H1 (cell line): Measurements from ENCODE around the gene PXDN. TPM values are rescaled to one million over a fixed set of nuclear protein-coding genes. Genes with fewer than 3 reads are reported as not detected.

Source experiments
- CTCF ChIA-PET: fragments of 300-600 bp; sonication (Branson Sonifier 250); formaldehyde crosslinking; loops from one replicate; lab custom pipeline; 2021; ENCODE audit not compliant: partially characterized antibody; lab: Charles Lee
- POLR2A ChIA-PET: fragments of 300-600 bp; sonication (Branson Sonifier 250); formaldehyde crosslinking; loops from one replicate; lab custom pipeline; 2021; ENCODE audit warnings: inconsistent platforms; ENCODE audit not compliant: partially characterized antibody; lab: Charles Lee
- DNase-seq, 2 experiments: peaks; one replicate each; pipeline versions ENCODE4 v3.0.0 to v3.0.0-alpha.2; 2010 to 2022; ENCODE audit warnings: low spot score in 2 of 2, low read depth in 1 of 2, mixed read lengths in 1 of 2
- FAIRE-seq: peaks from 2 replicates; lab custom pipeline; 2011; peaks lifted over from hg19 to GRCh38; lab: Jason Lieb, UNC
- H2AFZ ChIP-seq: 2 replicates; pipeline ENCODE4 v1.8.1; 2012; ENCODE audit warnings: low read length, inconsistent platforms
- H2AK5ac ChIP-seq: 2 replicates; pipeline ENCODE4 v1.6.1; 2013; ENCODE audit warnings: low read depth, low read length
- H2BK120ac ChIP-seq: replicated peaks from 2 replicates; pipeline ENCODE3; 2013; ENCODE audit warnings: low read depth, low read length, inconsistent platforms
- H2BK12ac ChIP-seq: 2 replicates; pipeline ENCODE4 v1.6.1; 2013; ENCODE audit warnings: low read depth, low read length
- H2BK15ac ChIP-seq: 2 replicates; pipeline ENCODE4 v1.6.1; 2013; ENCODE audit warnings: low read length
- H2BK20ac ChIP-seq: 2 replicates; pipeline ENCODE4 v1.6.1; 2013; ENCODE audit warnings: low read length
- H2BK5ac ChIP-seq: 2 replicates; pipeline ENCODE4 v1.6.1; 2013; ENCODE audit warnings: low read depth, low read length
- H3K14ac ChIP-seq: 2 replicates; pipeline ENCODE4 v1.6.1; 2013; ENCODE audit warnings: inconsistent platforms; ENCODE audit not compliant: insufficient read length
- H3K18ac ChIP-seq: 2 replicates; pipeline ENCODE4 v1.6.1; 2013; ENCODE audit warnings: low read length; ENCODE audit errors: extremely low read depth
- H3K23ac ChIP-seq: 2 replicates; pipeline ENCODE4 v1.6.1; 2013; ENCODE audit warnings: inconsistent platforms; ENCODE audit not compliant: insufficient read length
- H3K23me2 ChIP-seq: 2 replicates; pipeline ENCODE4 v1.6.1; 2013; ENCODE audit warnings: low read depth, low read length
- H3K27ac ChIP-seq: 2 replicates; pipeline ENCODE4 v1.6.1; 2011; ENCODE audit warnings: low read depth, low read length, inconsistent platforms
- H3K27me3 ChIP-seq, 4 experiments: replicated peaks in 1 of 4; 1 replicate in 1 of 4; 2 replicates in 3 of 4; pipeline versions ENCODE4 v1.6.1 to v1.8.1; 2011 to 2013; ENCODE audit warnings: low read length in 3 of 4, mild to moderate bottlenecking in 3 of 4, inconsistent platforms in 2 of 4, mixed read lengths in 2 of 4, moderate library complexity in 1 of 4; ENCODE audit not compliant: control insufficient read depth in 3 of 4, insufficient read depth in 3 of 4; ENCODE audit errors: extremely low read depth in 1 of 4
- H3K36me3 ChIP-seq, 4 experiments: 2 replicates each; pipeline versions ENCODE4 v1.6.1 to v1.8.1; 2011 to 2013; ENCODE audit warnings: mild to moderate bottlenecking in 4 of 4, low read length in 3 of 4, moderate library complexity in 2 of 4, control low read depth in 1 of 4, inconsistent platforms in 1 of 4; ENCODE audit not compliant: insufficient read depth in 4 of 4, control insufficient read depth in 2 of 4
- H3K4ac ChIP-seq: replicated peaks from 2 replicates; pipeline ENCODE3; 2013; ENCODE audit warnings: low read length, low read depth, mixed read lengths, inconsistent platforms; ENCODE audit not compliant: insufficient read length
- H3K4me1 ChIP-seq, 4 experiments: replicated peaks in 1 of 4; 1 replicate in 1 of 4; 2 replicates in 3 of 4; pipeline versions ENCODE4 v1.6.1 to v1.8.1; 2011 to 2013; ENCODE audit warnings: low read length in 3 of 4, inconsistent platforms in 2 of 4, mixed read lengths in 1 of 4; ENCODE audit not compliant: insufficient read depth in 4 of 4, control insufficient read depth in 3 of 4
- H3K4me2 ChIP-seq, 2 experiments: 2 replicates each; pipeline versions ENCODE4 v1.6.1 to v1.8.1; 2011 to 2013; ENCODE audit warnings: low read depth in 2 of 2, low read length in 2 of 2, control low read depth in 1 of 2, inconsistent platforms in 1 of 2, mild to moderate bottlenecking in 1 of 2; ENCODE audit not compliant: insufficient read depth in 1 of 2
- H3K4me3 ChIP-seq, 4 experiments: fragments of 200-600, 300-600 bp in 1 of 4; sonication (generic), shearing (Covaris generic), sonication (Bioruptor Twin) in 1 of 4; 2 replicates each; pipeline versions ENCODE4 v1.5.1 to v1.8.1; 2011 to 2016; ENCODE audit warnings: low read length in 4 of 4, low read depth in 3 of 4, control low read depth in 2 of 4, inconsistent platforms in 2 of 4, mild to moderate bottlenecking in 2 of 4, mixed read lengths in 1 of 4, moderate library complexity in 1 of 4; ENCODE audit not compliant: insufficient read depth in 2 of 4; ENCODE audit errors: extremely low read depth in 1 of 4
- H3K56ac ChIP-seq: replicated peaks from 2 replicates; pipeline ENCODE3; 2013; ENCODE audit warnings: low read depth, mild to moderate bottlenecking, mixed read lengths, low read length, inconsistent platforms; ENCODE audit not compliant: insufficient read length
- H3K79me1 ChIP-seq: 2 replicates; pipeline ENCODE4 v1.6.1; 2013; ENCODE audit warnings: low read depth, low read length, control low read depth
- H3K79me2 ChIP-seq, 2 experiments: 2 replicates each; pipeline versions ENCODE4 v1.6.1 to v1.8.1; 2012 to 2013; ENCODE audit warnings: low read length in 2 of 2, mild to moderate bottlenecking in 2 of 2, inconsistent platforms in 1 of 2; ENCODE audit not compliant: insufficient read depth in 2 of 2, control insufficient read depth in 1 of 2
- H3K9ac ChIP-seq, 4 experiments: replicated peaks in 1 of 4; 1 replicate in 1 of 4; 2 replicates in 3 of 4; pipeline versions ENCODE4 v1.6.1 to v1.8.1; 2011 to 2013; ENCODE audit warnings: low read depth in 3 of 4, low read length in 3 of 4, control low read depth in 2 of 4, mild to moderate bottlenecking in 2 of 4, moderate library complexity in 2 of 4, inconsistent platforms in 1 of 4; ENCODE audit errors: extremely low read depth in 1 of 4
- H3K9me3 ChIP-seq, 2 experiments: 2 replicates each; pipeline versions ENCODE4 v1.6.1 to v1.8.1; 2012 to 2013; ENCODE audit warnings: mild to moderate bottlenecking in 2 of 2, moderate library complexity in 2 of 2, control low read depth in 1 of 2, inconsistent platforms in 1 of 2, low read depth in 1 of 2, low read length in 1 of 2, mixed read lengths in 1 of 2; ENCODE audit not compliant: insufficient read depth in 2 of 2
- H4K20me1 ChIP-seq, 2 experiments: replicated peaks in 1 of 2; 2 replicates each; pipeline versions ENCODE3 to v1.8.1; 2011 to 2013; ENCODE audit warnings: inconsistent platforms in 2 of 2, low read length in 2 of 2, mild to moderate bottlenecking in 1 of 2; ENCODE audit not compliant: insufficient read depth in 2 of 2, control insufficient read depth in 1 of 2
- H4K5ac ChIP-seq: 2 replicates; pipeline ENCODE4 v1.6.1; 2013; ENCODE audit warnings: low read length, low read depth, mixed read lengths, inconsistent platforms; ENCODE audit not compliant: insufficient read length
- H4K8ac ChIP-seq: 2 replicates; pipeline ENCODE4 v1.8.0; 2013; ENCODE audit warnings: mild to moderate bottlenecking, moderate library complexity, low read length, inconsistent platforms; ENCODE audit not compliant: insufficient read depth; ENCODE audit errors: extremely low read depth
- H4K91ac ChIP-seq: replicated peaks from 2 replicates; pipeline ENCODE3; 2013; ENCODE audit warnings: low read length, mixed read lengths, inconsistent platforms; ENCODE audit not compliant: insufficient read length
- POLR2A ChIP-seq, 2 experiments: IDR thresholded peaks; 1 replicate in 1 of 2; 2 replicates in 1 of 2; pipeline ENCODE4 v1.6.1; 2011; ENCODE audit warnings: low read depth in 2 of 2, low read length in 2 of 2, mild to moderate bottlenecking in 2 of 2; ENCODE audit errors: control extremely low read depth in 1 of 2
- POU5F1 ChIP-seq: IDR thresholded peaks from 2 replicates; pipeline ENCODE4 v1.6.1; 2011; ENCODE audit warnings: low read depth, mild to moderate bottlenecking, low read length, moderate library complexity
- WGBS, 2 experiments: shearing (Covaris generic) in 1 of 2; methylation state at CpG; one replicate each; pipeline versions ENCODE4 v1.1.6 to v1.1.7; 2013 to 2015; ENCODE audit warnings: low lambda C conversion rate in 2 of 2, mixed read lengths in 2 of 2, inconsistent platforms in 1 of 2, low coverage in 1 of 2, missing lambda C conversion rate in 1 of 2; ENCODE audit not compliant: insufficient replicate concordance in 2 of 2, insufficient coverage in 1 of 2, insufficient read length in 1 of 2; ENCODE audit errors: extremely low coverage in 1 of 2, missing lambda C conversion rate in 1 of 2; 5-methylcytosine and 5-hydroxymethylcytosine counted together
- polyA plus RNA-seq, 7 experiments: library from polyadenylated mRNA; depleted of rRNA in 3 of 7; stranded (reverse) in 5 of 7; unstranded in 2 of 7; fragments of >200 nt in 5 of 7; fragments of 200-250 nt in 2 of 7; gene quantifications; 1 replicate in 5 of 7; 2 replicates in 1 of 7; 4 replicates in 1 of 7; pipeline versions ENCODE4 v1.2.1 to v1.2.3, GENCODE V29; 2011 to 2013; ENCODE audit warnings: missing spikeins in 2 of 7, mixed read lengths in 2 of 7
- total RNA-seq: library from RNA; stranded (reverse); fragmentation: NEBNext Ultra II Directional; extraction: Animal tissue kit (Norgen Biotek cat#: 25700); gene quantifications from 2 replicates; pipeline ENCODE4 v1.2.1, GENCODE V29; 2021

The PXDN gene
- total and polyA plus RNA-seq, 2 of the 8 experiments (the other 6 are each of a cell fraction or from before 2014, with no cell fraction given) = 104 to 141 TPM

DNA sequence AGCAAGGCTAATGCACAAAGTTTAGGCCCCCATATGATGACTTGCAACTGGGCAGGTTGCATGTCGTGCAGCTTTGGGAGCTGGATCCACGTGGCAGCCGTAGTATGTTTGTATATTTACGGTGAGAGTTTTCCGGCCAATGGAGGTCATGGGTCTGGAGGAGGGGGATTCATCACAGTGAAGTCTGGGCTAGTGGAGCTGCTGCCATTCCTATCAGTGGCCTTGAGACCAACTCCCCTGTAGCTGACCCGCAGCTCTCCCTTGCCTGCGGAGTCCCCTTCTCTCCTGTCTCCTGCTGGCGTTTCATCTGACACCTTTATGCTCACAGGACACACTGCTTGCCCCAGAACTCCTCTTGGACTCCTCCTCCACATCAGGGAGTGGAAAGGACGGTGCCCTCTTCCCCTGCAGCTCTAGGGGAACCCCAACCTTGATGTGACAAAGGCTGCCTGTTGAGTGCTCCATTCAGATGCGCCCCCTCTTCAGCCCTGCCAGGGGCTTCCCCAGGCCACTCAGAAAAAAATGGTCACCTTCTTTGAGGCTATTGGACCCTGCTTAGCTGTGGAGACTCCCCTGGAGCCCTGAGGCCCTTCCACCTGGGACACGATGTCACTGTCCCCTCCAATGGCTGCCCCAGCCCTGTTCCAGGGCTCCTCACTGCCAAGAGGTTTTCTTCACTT lies 121.7 kb downstream of the PXDN start:
- Histone ChIP-seq H3K4ac (no peak overlapping the region), H2BK5ac (peak overlapping the region; percentile 4; the same call in 1 of the 2 replicates), H2AFZ (no peak overlapping the region), H2BK20ac (peak overlapping the region; percentile 76), H3K23ac (no peak overlapping the region), H4K5ac (no peak overlapping the region), H2AK5ac (no peak overlapping the region; the same call in 1 of the 2 replicates), H4K8ac (no peak overlapping the region; the same call in 1 of the 2 replicates), H3K27ac (no peak overlapping the region; the same call in 1 of the 2 replicates), H2BK12ac (peak overlapping the region; percentile 43; the same call in 1 of the 2 replicates), H3K56ac (no peak overlapping the region), H3K36me3 (peaks cover 0 to 6% (median 0%) of the 10 kb centered on the region in 4 experiments; a peak in 3 of 8 replicates), H2BK15ac (no peak overlapping the region), H3K27me3 (no peaks in the 10 kb centered on the region; a peak in 1 of 7 replicates), H2BK120ac (peak overlapping the region; percentile 38), H4K20me1 (no peaks in the 10 kb centered on the region), H3K79me1 (no peaks in the 10 kb centered on the region), H4K91ac (peak overlapping the region; percentile 47), H3K9ac (no peak overlapping the region), H3K23me2 (peaks cover 2% of the 10 kb centered on the region; the same call in 1 of the 2 replicates), H3K9me3 (no peaks in the 10 kb centered on the region), H3K4me2 (no peak overlapping the region), H3K4me3 (no peak overlapping the region)
- WGBS, 2 experiments = 90% methylated on average over 10 of the region's 11 CpGs; no CpG with 5 or more reads in 1 of the 2 experiments
- POLR2A ChIA-PET = interaction anchor here (0.8 to 4.5 kb wide), 2 partner anchors 8 to 34 kb away, joined by 3 to 57 read pairs; no protein-coding TSS in a partner anchor
- FAIRE-seq (no peak), DNase-seq (no peak)
- peak in 1 of 2 experiments; percentile 38; a peak in 1 of 3 replicates for TF ChIP-seq POLR2A (IDR thresholded peaks at IDR 0.05; ENCODE audit: control extremely low read depth in 1 of 2, low read depth in 2 of 2, low read length in 2 of 2)
- no peak for TF ChIP-seq POU5F1
- TF ChIP-seq, all 59 proteins: peak for 1
- Histone ChIP-seq H3K79me2 (no peaks in the 10 kb centered on the region), H3K18ac (no peak overlapping the region), H3K14ac (no peak overlapping the region), H3K4me1 (peaks cover 7 to 28% (median 20%) of the 10 kb centered on the region in 4 experiments)
- CTCF ChIA-PET = interaction anchor here (0.5 to 1.2 kb wide), 2 partner anchors 128 to 349 kb away, joined by 3 to 5 read pairs; no protein-coding TSS in a partner anchor
